HG03439 (cell line): ENCODE measurements around the gene SEC23A.

ENCODE experiments used
- ATAC-seq: cut with Tn5 transposase; IDR thresholded peaks from one replicate; pipeline ENCODE4 v1.9.1; 2021; ENCODE audit warnings: mild to moderate bottlenecking, moderate library complexity; ENCODE audit not compliant: unreplicated experiment

SEC23A gene

DNA sequence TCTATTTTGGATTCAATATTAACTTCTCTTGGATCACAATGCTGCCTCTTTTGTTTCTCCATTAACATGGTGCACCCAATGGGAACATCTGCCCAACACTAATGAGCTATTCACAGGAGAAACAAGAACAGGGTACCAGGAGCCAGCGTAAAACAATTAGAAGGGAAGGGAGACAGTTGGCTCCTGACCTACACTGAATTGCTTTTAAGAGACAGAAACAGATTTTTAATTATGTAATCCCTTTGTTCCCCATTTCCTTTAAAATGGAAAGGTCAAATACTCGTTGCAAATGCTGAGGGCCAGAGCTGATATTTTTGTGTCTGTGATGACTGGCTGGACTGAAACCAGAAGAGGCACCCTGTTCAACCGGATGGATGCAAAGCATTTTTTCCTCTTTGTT is 108.3 kb downstream of the SEC23A start:
- no peak for ATAC-seq

DNA sequence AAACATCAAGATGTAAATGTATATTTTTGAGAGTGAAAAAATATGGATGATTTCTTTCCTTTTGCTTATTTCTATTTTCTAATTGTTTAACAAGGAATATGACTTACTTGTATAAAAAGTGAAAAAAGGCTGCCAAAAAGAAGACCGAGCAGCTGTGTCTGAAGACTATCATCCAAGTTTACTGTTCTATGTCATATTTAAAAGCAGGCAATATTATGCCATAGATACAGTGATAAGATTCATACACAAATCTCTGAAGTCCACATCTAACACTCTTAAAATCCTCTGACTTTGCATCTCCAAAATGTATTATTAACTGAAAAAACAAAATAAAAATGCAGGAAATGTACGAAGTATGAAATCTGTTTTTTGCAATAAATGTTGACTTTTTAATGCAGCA is 109.1 kb downstream of the SEC23A start:
- ATAC-seq: no peak

DNA sequence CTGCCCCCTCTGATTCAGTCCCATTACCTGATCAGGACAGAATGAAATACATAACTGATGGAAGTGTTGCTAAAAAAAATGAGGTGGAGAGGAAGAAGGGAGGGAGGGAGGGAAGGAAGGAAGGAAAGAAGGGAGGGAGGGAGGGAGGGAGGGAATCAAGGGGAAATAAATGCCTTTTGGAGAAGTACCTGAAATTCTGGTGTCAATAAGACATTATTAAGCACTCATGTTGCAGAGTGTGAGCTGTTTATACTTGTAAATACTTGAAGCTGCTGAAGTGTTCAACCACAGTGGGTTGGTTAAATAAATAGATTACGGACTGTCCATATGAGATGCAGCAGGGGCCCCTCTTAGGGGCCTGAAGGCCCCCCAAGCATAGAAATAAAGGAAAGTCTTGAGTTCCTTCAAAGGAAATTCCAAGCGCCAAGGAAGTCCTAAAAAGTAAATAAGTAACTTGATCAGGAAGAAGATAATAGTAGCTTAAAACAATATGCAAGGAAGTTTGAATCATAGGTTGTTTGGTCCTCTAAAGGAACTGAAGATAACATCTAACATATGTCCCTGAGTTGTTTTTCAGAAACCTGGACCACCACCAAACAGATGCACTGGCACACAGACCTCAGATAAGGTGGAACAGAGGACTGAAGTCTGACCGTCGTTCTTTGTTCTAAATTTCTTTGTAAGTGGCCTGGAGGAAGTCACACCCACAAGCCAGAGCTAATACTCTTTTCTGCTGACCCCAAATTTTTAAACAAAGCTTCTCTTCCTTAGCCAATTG is 110.8 kb downstream of the SEC23A start:
- no peak for ATAC-seq

DNA sequence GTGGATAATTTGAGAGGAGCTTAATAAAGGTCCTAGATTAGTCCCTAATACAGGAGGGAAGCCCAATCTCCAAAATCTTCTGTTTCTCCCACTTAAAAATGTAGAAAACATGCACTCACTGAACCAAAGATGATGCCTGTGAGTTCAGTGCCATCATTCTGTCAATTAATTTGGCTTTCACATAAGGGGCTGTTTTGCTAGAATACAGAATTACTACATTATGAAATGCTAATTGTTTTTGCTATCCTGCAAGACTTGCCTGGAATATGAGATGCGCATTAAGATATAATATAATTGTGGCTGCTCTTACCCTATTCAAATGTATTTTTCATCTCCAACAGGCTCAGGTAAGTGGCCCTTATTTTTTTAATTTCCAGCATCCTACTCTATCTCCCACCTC is 111.7 kb downstream of the SEC23A start:
- no peak for ATAC-seq

DNA sequence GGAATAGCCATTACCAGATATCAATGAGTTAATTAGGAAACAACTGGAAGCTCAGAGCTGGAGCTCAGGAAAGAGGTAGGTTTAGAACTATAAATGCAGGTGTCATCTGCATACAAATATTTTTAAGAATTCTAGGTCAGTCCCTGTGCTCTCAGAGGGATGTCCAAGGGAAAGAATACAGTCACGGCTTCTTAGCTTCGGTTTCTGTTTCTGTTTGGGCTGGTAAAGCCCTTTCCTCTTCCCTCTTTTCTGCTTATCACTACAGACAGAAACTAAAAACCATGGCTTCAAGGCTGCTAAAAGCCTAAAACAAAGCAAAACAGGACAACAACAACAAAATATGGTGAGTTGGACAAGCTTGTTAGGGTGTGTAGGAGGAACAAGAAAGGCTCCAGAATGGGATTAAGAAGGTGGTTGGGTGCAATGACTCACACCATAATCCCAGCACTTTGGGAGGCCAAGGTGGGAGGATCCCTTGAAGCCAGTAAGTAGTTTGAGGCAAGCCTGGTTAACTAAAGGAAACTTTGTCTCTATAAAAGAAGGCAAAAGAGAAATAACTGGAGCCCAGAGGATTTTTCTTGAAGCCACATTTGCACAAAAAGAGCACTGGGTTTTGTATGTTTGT is 113.0 kb downstream of the SEC23A start:
- ATAC-seq: peak; percentile 92

DNA sequence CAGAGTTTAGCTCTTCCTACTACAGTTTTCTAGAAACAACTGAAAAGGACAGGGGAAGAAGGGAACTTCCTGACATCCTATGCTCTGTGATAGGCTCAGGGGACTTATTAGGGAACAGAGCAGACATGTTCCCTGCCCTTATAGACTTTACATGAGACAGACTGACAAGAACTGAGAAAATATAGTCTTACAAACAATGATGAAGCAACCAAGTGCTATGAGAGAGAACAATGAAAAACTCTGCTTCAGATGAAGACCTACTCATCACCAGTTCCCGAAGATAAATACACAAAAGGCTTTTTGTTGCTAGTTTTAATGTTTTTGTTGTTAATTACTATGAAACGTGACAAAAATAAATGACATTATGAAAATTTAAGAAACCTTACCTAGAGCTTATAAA is 115.3 kb downstream of the SEC23A start:
- ATAC-seq: no peak

DNA sequence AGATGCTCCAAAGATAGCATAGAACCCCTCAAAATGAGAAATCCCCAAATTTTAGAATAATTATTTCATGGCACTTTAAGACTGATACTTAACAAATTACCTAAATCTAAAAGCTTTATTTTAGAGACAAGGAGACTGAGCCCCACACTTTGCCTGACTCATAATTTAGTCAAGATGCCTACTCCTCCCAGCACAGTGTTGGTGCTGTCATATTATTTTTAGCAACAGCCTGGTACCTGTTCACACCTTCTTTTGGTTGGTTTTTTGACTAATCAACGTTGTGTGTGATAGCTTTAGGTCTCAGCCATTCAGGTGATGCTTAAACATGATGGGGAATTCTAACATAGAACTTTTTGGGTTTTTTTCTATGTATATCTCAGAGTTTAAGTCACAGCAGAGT is 120.2 kb downstream of the SEC23A start:
- ATAC-seq: no peak

DNA sequence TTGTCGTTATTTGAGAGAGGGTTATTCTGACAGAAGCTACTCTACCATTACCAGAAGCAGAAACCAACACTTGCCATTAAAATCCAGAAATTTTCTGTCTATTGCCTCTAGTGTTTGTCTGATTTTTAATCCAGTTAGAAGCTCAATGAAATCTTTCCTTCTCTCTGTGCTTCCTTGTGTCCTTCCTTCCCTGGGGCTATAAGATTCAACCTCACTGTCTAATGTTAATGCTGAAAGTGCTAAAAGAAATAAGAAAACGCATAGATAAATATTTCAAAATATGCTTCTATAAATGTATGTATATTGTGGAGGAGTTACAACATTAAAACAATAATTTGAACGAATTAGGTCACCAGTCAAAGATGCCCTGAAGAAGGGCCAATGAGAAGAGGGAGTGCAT is 120.8 kb downstream of the SEC23A start:
- ATAC-seq: no peak
